Activated CD4-positive, alpha-beta T cell treated with anti-CD3 and anti-CD28 coated beads for 36 hours (primary cell): ENCODE results near the gene SEL1L3. TPM values are rescaled to one million over a fixed set of nuclear protein-coding genes. Genes with fewer than 3 reads are reported as not detected.

Experiments
- ATAC-seq: fragments of 200-7000 bp; cut with Tn5 transposase; one replicate; pipeline ENCODE4 v1.10.0; 2021; ENCODE audit warnings: mild to moderate bottlenecking, moderate library complexity
- CTCF ChIA-PET: fragments of 350-600 bp; sonication (Branson Sonifier 250); formaldehyde crosslinking; loops from one replicate; lab custom pipeline; 2021; ENCODE audit warnings: antibody characterized with exemption; lab: Charles Lee
- POLR2A ChIA-PET: fragments of 350-600 bp; sonication (Branson Sonifier 250); formaldehyde crosslinking; loops from one replicate; lab custom pipeline; 2021; ENCODE audit warnings: antibody characterized with exemption, inconsistent platforms; lab: Charles Lee
- DNase-seq: peaks from one replicate; pipeline ENCODE4 v3.0.0-alpha.2; 2020
- H3K27ac Mint-ChIP-seq: one replicate; pipeline ENCODE4 v1.8.0; 2021; ENCODE audit warnings: mixed read lengths
- H3K27me3 Mint-ChIP-seq: one replicate; pipeline ENCODE4 v1.8.0; 2021; ENCODE audit warnings: mixed read lengths
- H3K36me3 Mint-ChIP-seq: one replicate; pipeline ENCODE4 v1.8.0; 2021; ENCODE audit warnings: low read depth, mixed read lengths
- H3K4me1 Mint-ChIP-seq: one replicate; pipeline ENCODE4 v1.8.0; 2021; ENCODE audit warnings: mixed read lengths
- H3K4me3 Mint-ChIP-seq: one replicate; pipeline ENCODE4 v1.8.0; 2021; ENCODE audit warnings: mild to moderate bottlenecking, moderate library complexity, mixed read lengths
- H3K9me3 Mint-ChIP-seq: one replicate; pipeline ENCODE4 v1.8.0; 2021; ENCODE audit warnings: low read depth, mixed read lengths
- intact Hi-C, 2 experiments: fragments of 100-400 bp; cut with DNase I in 1 of 2; cut with micrococcal nuclease in 1 of 2; formaldehyde crosslinking; loops; one replicate each; pipeline versions ENCODE4 v1.14.2 to v1.15.1; 2022 to 2024; cut with DNase I, micrococcal nuclease
- total RNA-seq, 2 experiments: library from RNA; stranded (reverse); gene quantifications; one replicate each; pipeline ENCODE4 v1.2.3, GENCODE V29; 2021

Gene SEL1L3
- total RNA-seq, 2 experiments from 2014 or later: 31.9 to 34.8 TPM

DNA sequence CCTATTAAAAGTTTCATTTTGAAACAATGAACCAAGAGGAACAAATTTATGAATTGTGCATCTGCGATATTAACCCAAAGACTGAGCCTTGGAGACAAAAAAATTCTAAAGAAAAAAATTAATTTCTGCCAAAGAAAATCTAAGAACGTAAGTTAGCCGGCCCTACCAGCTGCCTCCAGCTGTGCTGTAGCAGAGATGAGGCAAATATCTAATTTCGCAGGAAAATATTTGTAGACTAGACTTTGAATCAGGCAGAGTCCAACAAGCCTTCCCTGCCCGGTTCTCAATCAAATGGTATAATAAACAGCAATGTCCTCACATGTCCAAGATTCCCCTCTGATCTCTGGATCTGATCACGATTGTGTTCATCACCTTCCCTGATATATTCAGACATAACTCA is 30.0 kb upstream of the SEL1L3 start:
- H3K4me3 Mint-ChIP-seq: no peak overlapping the region
- POLR2A ChIA-PET: no interaction called here
- DNase-seq: no peak
- no peak for ATAC-seq
- no peaks in the 10 kb centered on the region for H3K27me3 Mint-ChIP-seq
- H3K27ac Mint-ChIP-seq: no peak overlapping the region
- CTCF ChIA-PET: interaction anchor here (0.6 kb wide), 1 partner anchor 42 kb away, joined by 5 read pairs; no protein-coding TSS in a partner anchor
- H3K9me3 Mint-ChIP-seq: no peaks in the 10 kb centered on the region
- H3K4me1 Mint-ChIP-seq: no peaks in the 10 kb centered on the region
- no peaks in the 10 kb centered on the region for H3K36me3 Mint-ChIP-seq
- intact Hi-C loops: no loop called here

GRCh38 chr4:25890571-25891485 is 28.0 kb upstream of the SEL1L3 start:
- intact Hi-C loops: no loop called here
- POLR2A ChIA-PET: no interaction called here
- no peaks in the 10 kb centered on the region for H3K4me1 Mint-ChIP-seq
- no peaks in the 10 kb centered on the region for H3K27me3 Mint-ChIP-seq
- no peaks in the 10 kb centered on the region for H3K36me3 Mint-ChIP-seq
- no peaks in the 10 kb centered on the region for H3K9me3 Mint-ChIP-seq
- H3K4me3 Mint-ChIP-seq: no peak overlapping the region
- no peak for DNase-seq
- H3K27ac Mint-ChIP-seq: no peak overlapping the region
- no peak for ATAC-seq
- CTCF ChIA-PET: interaction anchor here (0.7 kb wide), 1 partner anchor 26 kb away, joined by 3 read pairs; no protein-coding TSS in a partner anchor

DNA sequence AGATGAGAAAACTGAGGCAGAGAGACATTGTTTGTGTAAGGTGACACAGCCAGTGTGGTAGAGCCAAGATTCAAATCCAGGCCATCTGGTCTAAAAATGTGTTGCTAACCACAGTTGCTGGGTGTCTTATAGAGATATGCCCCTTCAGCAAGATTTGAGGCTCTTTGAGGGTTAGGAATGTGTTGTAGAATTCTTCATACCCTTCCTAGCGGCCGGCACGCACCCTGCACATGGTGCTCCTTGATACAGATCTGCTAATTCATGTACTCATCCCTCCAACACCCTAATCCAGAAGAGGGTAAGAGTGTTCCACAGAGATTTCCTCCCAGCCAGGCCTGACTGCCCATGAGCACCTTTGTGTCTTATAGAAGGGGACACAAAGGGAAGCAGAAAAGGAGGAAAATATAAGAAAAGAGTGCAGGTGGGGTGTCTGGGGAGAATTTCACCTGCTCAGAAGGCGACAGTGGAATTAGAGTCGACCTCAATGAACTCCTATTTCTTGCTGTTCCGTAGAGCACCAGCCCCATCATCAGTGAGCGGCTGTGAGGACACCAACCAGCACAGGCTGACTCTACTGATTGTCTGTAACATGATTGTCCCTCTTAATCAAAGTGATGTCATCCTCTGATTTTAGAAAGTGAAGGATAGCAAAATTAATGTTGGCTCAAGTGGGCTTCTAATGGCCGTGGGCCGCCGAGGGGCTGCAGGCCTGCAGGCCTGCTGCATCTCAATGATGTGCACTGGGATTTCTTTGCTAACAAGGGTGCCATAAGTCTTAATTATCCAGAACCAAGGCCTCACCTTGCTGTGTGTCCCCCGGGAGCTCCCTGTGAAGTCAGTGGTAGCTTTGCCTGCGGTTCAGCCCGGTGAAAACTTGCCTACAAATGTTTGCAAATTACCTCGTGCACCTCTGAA is 27.1 kb upstream of the SEL1L3 start:
- no peak for DNase-seq
- POLR2A ChIA-PET: no interaction called here

DNA sequence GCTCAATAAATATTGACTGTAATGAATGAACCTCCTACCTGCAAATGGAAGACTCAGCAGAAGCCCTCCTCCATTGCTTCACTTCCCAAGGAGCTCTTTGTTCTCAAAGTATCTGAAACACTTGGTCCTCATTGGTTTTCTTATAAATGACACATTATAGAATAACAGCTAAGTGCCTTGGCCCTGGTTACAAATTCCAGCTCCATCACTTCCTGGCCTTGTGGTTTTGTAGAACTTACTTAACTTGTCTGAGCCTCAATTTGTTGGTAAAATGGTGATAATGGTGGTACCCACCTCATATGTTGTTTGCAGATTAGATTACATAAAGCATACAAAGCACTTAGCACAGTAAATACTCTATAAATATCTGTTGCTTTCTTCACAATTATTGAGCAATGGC is 26.0 kb upstream of the SEL1L3 start:
- Mint-ChIP-seq H3K27me3 (no peaks in the 10 kb centered on the region), H3K4me3 (no peak overlapping the region), H3K9me3 (no peaks in the 10 kb centered on the region), H3K27ac (no peak overlapping the region), H3K4me1 (no peaks in the 10 kb centered on the region), H3K36me3 (no peaks in the 10 kb centered on the region)
- CTCF ChIA-PET: no interaction called here
- POLR2A ChIA-PET: no interaction called here
- no peak for ATAC-seq
- intact Hi-C loops: no loop called here
- DNase-seq: no peak

More for the DNA sequence above, 27.1 kb upstream of the SEL1L3 start:
- Mint-ChIP-seq H3K4me1 (no peaks in the 10 kb centered on the region), H3K36me3 (no peaks in the 10 kb centered on the region), H3K27me3 (no peaks in the 10 kb centered on the region), H3K9me3 (no peaks in the 10 kb centered on the region), H3K27ac (no peak overlapping the region), H3K4me3 (no peak overlapping the region)
- ATAC-seq: no peak
- intact Hi-C loops: no loop called here
- CTCF ChIA-PET: interaction anchor here (0.7 kb wide), 1 partner anchor 27 kb away, joined by 3 read pairs; no protein-coding TSS in a partner anchor

DNA sequence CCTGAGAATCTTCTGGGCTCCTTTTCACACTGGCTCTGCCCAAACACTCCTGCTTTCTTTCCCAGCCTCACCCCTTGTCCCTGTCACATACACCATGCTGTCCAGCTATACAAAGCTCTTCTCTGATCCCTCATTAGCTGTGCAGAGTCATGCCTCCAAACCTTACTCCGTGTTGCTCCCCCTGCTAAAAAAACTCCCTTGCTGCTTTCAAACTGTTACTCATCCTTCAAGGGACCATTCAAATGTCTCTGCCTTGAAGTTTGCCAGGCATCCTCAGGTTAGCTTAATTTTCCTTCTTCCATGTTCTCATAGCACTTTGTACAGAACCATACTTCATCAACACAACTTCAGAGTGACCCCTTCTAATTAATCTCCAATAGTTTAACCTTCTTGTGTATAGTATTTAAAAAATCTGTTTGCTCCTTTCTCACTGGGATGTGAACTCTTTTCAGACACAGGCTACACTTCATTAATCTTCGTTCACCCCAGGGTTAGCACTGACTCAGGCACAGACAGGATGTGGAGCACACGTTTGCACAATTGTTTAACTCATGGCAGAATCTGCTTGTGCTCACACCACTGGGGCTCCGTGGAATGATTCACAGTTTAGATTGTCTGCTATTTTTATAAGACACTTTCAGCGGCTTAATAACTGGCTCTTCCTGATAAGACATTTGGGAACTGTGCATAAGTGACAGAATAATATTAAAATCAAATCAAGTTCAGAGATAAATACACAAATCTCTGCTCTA is 21.4 kb upstream of the SEL1L3 start:
- no peak overlapping the region for H3K27ac Mint-ChIP-seq
- intact Hi-C loops: no loop called here
- POLR2A ChIA-PET: no interaction called here
- no peaks in the 10 kb centered on the region for H3K9me3 Mint-ChIP-seq
- peaks cover 7% of the 10 kb centered on the region for H3K27me3 Mint-ChIP-seq
- CTCF ChIA-PET: interaction anchor here (0.6 kb wide), 1 partner anchor 10 kb away, joined by 3 read pairs; no protein-coding TSS in a partner anchor
- no peaks in the 10 kb centered on the region for H3K4me1 Mint-ChIP-seq
- no peaks in the 10 kb centered on the region for H3K36me3 Mint-ChIP-seq
- DNase-seq: no peak
- H3K4me3 Mint-ChIP-seq: no peak overlapping the region
- no peak for ATAC-seq

DNA sequence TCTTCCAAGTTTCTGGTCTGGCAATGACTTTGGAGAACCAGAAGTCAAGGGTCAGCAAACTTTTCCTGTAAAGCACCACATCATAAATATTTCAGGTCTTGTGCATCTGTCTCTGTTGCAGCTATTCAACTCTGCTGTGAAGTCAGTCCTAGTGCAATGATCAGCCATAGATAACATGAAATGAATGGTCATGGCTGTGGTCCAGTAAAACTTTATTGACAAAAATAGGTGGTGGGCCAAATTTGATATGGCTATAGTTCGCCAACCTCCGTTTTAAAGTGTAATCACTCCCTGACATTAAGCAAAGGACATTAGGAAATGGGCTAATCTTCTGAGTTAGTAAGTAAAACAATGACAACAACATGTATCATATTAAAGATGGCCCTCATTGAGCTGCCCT is 20.8 kb upstream of the SEL1L3 start:
- ATAC-seq: no peak
- intact Hi-C loops: no loop called here
- no peaks in the 10 kb centered on the region for H3K4me1 Mint-ChIP-seq
- H3K27ac Mint-ChIP-seq: no peak overlapping the region
- H3K4me3 Mint-ChIP-seq: no peak overlapping the region
- ChIA-PET POLR2A (no interaction called here), CTCF (no interaction called here)
- DNase-seq: no peak
- no peaks in the 10 kb centered on the region for H3K9me3 Mint-ChIP-seq
- H3K36me3 Mint-ChIP-seq: no peaks in the 10 kb centered on the region
- H3K27me3 Mint-ChIP-seq: peaks cover 7% of the 10 kb centered on the region

DNA sequence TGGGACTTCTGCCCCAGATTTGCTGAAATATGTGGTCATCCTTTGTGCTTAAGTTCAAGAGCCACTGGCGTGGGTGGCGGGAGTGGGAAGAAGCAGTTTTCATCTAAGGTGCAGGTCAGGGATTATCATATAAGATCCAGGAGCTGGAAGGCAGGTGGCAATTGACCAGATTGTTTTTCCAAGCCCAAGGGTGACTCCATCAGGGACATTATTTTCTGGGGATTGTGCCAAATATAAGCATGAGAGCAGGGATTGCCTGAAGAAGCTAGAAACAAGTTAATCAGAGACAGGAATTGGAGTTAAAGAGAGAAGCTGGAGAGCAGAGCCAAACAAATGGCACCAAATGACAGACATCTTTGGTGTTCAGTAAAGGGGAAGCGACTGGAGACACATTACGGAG is 19.4 kb upstream of the SEL1L3 start:
- H3K9me3 Mint-ChIP-seq: no peaks in the 10 kb centered on the region
- no peaks in the 10 kb centered on the region for H3K4me1 Mint-ChIP-seq
- H3K27me3 Mint-ChIP-seq: peaks cover 7% of the 10 kb centered on the region
- CTCF ChIA-PET: no interaction called here
- intact Hi-C loops: no loop called here
- POLR2A ChIA-PET: no interaction called here
- ATAC-seq: no peak
- H3K27ac Mint-ChIP-seq: no peak overlapping the region
- DNase-seq: no peak
- H3K36me3 Mint-ChIP-seq: no peaks in the 10 kb centered on the region
- H3K4me3 Mint-ChIP-seq: no peak overlapping the region

- intact Hi-C loops: no loop called here
- ChIA-PET POLR2A (no interaction called here), CTCF (no interaction called here)
- Mint-ChIP-seq H3K9me3 (no peaks in the 10 kb centered on the region), H3K27ac (no peak overlapping the region), H3K4me3 (no peak overlapping the region), H3K36me3 (no peaks in the 10 kb centered on the region), H3K4me1 (no peaks in the 10 kb centered on the region), H3K27me3 (peaks cover 7% of the 10 kb centered on the region)
- ATAC-seq (no peak), DNase-seq (no peak)
Measured at GRCh38 chr4:25881193-25881592, 18.4 kb upstream of the SEL1L3 start.

GRCh38 chr4:25879991-25880651 is 17.3 kb upstream of the SEL1L3 start:
- no peak overlapping the region for H3K27ac Mint-ChIP-seq

DNA sequence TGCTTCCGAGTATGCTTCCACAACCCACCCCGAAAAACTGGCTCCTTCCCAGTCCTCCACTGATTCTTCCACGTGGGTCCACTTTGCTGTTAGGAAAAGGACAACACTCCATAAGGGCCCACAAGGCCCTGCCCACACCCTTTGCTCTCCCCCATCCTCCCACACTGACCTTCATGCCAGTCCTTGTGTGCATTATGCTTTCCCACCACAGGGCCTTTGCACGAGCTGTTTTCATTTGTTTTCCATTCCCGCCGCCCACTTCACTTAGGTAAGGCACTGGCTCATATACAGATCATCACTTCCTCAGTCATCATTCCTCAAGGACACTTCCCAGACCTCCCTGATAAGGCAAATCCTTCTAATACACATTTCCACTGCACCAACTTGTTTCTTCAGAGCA is 16.8 kb upstream of the SEL1L3 start:
- H3K27ac Mint-ChIP-seq: no peak overlapping the region
- ATAC-seq (no peak), DNase-seq (no peak)
- no peaks in the 10 kb centered on the region for H3K36me3 Mint-ChIP-seq
- H3K4me1 Mint-ChIP-seq: no peaks in the 10 kb centered on the region
- intact Hi-C loops: no loop called here
- H3K4me3 Mint-ChIP-seq: no peak overlapping the region
- H3K27me3 Mint-ChIP-seq: peaks cover 7% of the 10 kb centered on the region
- POLR2A ChIA-PET: no interaction called here
- H3K9me3 Mint-ChIP-seq: no peaks in the 10 kb centered on the region
- CTCF ChIA-PET: no interaction called here

More at GRCh38 chr4:25879991-25880651, 17.3 kb upstream of the SEL1L3 start:
- ChIA-PET CTCF (no interaction called here), POLR2A (no interaction called here)
- DNase-seq (no peak), ATAC-seq (no peak)
- H3K36me3 Mint-ChIP-seq: no peaks in the 10 kb centered on the region
- intact Hi-C loops: no loop called here
- no peak overlapping the region for H3K4me3 Mint-ChIP-seq
- peaks cover 7% of the 10 kb centered on the region for H3K27me3 Mint-ChIP-seq
- H3K9me3 Mint-ChIP-seq: no peaks in the 10 kb centered on the region
- H3K4me1 Mint-ChIP-seq: no peaks in the 10 kb centered on the region
